ENCODE measurements around the gene FLII.
A peak's percentile ranks its signal among the peaks of the same experiment; 100 is the strongest.
"Not testable (repeated sequence)": the region's sequence is repeated elsewhere in the genome, so short reads cannot be mapped to it uniquely, and the experiment has no call there.

FLII gene

GRCh38 chr17:18258356-18259038 is at the start of gene FLII:
Gene FLII (minus strand): TSS chr17:18258738. CDS start chr17:18258690, 48 bp downstream.
- DNase-seq, result peak; percentile 37

GRCh38 chr17:18303206-18303605 is 44.7 kb upstream of the FLII start:
- DNase-seq, result not testable (repeated sequence)

GRCh38 chr17:18300725-18301480 is 42.4 kb upstream of the FLII start:
- DNase-seq, result no peak

GRCh38 chr17:18298061-18298460 is 39.5 kb upstream of the FLII start:
- DNase-seq, result not testable (repeated sequence)

- no peak for DNase-seq
These were observed 33.4 kb upstream of the FLII start for GRCh38 chr17:18291718-18292540.

GRCh38 chr17:18285296-18285695 is 26.8 kb upstream of the FLII start:
- DNase-seq, result no peak

GRCh38 chr17:18281788-18282187 is 23.2 kb upstream of the FLII start:
- DNase-seq, result no peak

- DNase-seq, result no peak
These were observed 22.3 kb upstream of the FLII start for GRCh38 chr17:18280766-18281371.

- no peak for DNase-seq
These were observed 21.7 kb upstream of the FLII start for GRCh38 chr17:18280249-18280648.

GRCh38 chr17:18278867-18279266 is 20.3 kb upstream of the FLII start:
- no peak for DNase-seq

- DNase-seq, result no peak
These were observed 18.5 kb upstream of the FLII start for GRCh38 chr17:18277076-18277475.

- DNase-seq, result no peak
These were observed 11.8 kb upstream of the FLII start for GRCh38 chr17:18270046-18270931.

- DNase-seq, result no peak
These were observed 9.6 kb upstream of the FLII start for GRCh38 chr17:18267927-18268711.

GRCh38 chr17:18267366-18267765 is 8.8 kb upstream of the FLII start:
- no peak for DNase-seq

GRCh38 chr17:18263885-18264682 is 5.5 kb upstream of the FLII start:
- no peak for DNase-seq

- DNase-seq, result no peak
These were observed 4.1 kb upstream of the FLII start for GRCh38 chr17:18262641-18263040.

- no peak for DNase-seq
These were observed 3.6 kb upstream of the FLII start for GRCh38 chr17:18262111-18262510.

- DNase-seq, result no peak
These were observed 3.1 kb upstream of the FLII start for GRCh38 chr17:18261659-18262058.

- DNase-seq, result no peak
These were observed 2.6 kb upstream of the FLII start for GRCh38 chr17:18261146-18261515.
